ENCODE measurements around the gene AMOT.
"Not testable (repeated sequence)": the region's sequence is repeated elsewhere in the genome, so short reads cannot be mapped to it uniquely, and the experiment has no call there.

Gene AMOT, protein sequence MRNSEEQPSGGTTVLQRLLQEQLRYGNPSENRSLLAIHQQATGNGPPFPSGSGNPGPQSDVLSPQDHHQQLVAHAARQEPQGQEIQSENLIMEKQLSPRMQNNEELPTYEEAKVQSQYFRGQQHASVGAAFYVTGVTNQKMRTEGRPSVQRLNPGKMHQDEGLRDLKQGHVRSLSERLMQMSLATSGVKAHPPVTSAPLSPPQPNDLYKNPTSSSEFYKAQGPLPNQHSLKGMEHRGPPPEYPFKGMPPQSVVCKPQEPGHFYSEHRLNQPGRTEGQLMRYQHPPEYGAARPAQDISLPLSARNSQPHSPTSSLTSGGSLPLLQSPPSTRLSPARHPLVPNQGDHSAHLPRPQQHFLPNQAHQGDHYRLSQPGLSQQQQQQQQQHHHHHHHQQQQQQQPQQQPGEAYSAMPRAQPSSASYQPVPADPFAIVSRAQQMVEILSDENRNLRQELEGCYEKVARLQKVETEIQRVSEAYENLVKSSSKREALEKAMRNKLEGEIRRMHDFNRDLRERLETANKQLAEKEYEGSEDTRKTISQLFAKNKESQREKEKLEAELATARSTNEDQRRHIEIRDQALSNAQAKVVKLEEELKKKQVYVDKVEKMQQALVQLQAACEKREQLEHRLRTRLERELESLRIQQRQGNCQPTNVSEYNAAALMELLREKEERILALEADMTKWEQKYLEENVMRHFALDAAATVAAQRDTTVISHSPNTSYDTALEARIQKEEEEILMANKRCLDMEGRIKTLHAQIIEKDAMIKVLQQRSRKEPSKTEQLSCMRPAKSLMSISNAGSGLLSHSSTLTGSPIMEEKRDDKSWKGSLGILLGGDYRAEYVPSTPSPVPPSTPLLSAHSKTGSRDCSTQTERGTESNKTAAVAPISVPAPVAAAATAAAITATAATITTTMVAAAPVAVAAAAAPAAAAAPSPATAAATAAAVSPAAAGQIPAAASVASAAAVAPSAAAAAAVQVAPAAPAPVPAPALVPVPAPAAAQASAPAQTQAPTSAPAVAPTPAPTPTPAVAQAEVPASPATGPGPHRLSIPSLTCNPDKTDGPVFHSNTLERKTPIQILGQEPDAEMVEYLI

DNA sequence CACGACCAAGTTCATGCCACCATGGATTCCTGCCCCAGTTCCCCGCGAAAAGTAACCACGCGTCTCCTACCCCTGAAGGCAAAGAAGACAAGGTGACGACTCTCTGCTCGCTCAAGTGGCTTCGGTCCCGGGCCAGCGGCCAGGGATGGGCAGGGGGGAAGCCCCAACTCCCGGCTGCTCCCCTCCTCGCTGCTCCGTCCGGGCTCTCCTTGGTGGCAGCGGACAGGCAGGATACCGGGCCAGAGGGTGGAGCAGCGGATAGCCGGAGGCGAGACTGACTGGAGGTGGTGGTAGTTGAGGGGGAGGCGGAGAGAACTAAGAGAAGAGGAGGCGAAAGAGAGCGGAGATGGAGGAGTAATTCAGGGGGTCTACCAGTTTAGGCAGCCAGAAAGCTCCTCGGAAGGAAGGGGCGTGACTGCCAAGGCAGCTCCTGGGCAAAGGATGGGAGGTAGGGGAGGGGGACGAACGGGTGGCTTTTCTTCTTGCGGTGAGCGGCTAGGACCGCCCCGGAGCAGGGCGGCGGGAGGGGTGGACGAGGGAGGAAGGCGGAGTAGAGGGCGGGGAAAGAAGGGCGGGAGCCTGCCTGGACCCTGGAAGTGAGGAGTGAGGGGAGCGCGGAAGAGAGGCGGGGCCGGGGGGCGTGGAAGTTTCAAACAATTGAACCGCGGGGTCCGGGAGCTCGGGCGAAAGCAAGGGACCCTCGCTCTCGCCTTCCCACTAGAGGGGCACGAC, at the start of gene AMOT:
Gene AMOT (minus strand): TSS at position 450 of the 732 bp plus-strand sequence. CDS start 17,705 bp downstream, outside the sequence.
- peak; percentile 46 to 73 (median 53) for DNase-seq

DNA sequence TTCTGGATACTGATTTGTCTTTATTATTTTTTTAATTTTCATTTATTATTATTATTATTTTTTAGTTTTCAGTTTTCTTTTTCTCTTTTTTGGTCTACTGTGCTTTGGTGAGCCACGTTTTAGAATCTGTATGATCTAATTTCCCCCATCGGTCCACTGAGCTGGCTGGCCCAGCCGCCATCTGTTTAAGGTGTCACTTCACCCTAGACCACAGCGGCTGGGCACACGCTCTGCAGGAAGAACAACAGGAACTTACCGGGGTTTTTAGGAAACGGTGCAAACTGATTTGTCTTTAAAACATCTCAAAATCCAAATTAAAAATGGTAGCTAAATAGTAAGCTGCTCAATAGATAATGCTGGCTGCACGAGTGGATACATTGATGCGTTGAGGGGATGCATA, 48.8 kb upstream of the AMOT start:
- DNase-seq: no peak

DNA sequence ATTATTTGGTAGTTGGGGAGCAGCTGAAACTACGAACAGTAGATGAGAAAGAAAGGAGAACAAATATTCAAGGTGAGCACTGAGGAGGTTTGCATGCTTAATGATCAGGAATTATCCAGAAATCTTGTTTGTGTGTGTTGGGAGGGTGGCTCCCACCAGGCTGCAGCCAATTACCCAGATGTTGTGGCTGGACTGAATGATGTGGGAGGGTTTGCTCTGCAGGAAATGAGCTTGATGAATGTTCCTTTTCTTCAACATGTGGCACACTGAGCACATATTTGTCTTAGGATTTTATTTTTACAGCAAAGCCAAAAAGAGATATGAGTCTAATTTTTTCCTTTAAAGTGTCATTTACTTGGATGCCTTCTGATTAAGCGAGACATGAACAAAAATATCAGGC, 48.3 kb upstream of the AMOT start:
- no peak for DNase-seq

DNA sequence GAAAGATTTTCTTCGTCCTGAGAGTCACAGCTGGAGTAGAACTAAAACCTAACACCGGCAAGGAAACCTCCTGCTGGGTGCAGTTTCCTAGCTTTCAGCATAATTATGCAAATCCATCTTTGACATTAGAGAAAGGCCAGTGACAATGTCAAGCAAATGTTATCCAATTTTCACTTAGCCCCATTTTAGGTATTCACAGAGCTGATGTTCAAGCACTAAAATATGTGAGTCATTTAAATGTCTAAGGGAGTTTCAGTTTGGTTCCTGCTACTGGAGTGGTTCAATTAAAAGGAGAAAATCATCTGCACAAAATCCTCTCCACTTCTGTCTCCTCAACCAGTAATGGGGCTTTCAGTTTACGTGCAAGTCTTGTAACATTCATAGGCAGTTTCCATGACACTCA, 37.1 kb upstream of the AMOT start:
- DNase-seq: no peak

DNA sequence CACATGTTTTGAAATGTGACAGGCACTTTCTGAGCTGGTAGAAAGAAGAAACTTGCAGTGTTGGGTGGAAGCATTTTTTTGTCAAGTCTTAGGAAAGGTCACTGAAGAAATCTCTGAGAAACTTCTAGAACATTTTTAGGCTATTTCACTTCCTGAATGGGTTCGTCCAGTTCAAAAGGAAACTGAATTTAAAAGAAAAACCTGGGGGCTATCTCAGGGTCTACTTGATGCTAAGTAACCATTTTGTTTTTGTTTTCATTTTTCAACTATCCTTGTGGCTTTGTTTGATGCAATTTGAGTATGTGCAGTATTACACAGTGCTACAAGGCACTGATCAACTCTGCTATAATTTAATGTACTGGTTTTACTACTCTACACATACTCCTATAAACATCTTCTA, 34.0 kb upstream of the AMOT start:
- no peak for DNase-seq

DNA sequence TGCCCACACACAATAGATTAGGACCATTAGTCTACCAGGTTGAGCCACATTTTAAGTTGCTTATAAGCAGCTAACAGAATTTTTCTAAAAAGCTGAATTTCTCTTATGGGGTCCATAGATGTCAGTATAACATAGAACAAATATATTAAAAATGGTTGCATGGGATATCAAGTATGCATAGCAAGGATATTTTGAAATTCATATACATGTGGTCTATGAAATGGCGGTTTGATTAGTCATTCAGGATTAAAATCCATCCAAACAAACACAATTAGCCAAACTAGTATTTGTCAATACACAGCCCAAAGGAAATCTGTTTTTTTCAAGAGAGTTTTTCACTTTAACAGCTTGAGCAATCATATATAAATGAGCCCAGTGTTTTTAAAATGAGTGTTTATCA, 33.5 kb upstream of the AMOT start:
- no peak for DNase-seq

DNA sequence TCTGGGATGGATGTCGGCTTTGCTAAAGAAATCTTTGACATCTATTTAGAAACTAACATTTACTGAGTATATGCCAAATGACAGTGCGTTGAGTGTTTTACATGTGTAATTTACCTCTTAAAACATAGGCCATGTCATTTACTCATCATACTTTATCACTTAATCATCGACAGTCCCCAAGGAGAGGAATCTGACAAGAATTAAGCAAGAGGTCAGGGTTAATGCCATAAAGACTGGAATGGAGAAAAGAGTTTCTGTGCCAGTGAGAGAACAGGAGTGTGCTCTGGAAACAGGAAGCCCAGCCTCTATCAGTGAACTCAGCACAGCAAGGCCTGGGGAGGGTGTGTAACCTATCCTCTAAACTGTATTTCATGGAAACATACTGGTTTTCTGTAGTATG, 28.0 kb upstream of the AMOT start:
- DNase-seq: no peak

DNA sequence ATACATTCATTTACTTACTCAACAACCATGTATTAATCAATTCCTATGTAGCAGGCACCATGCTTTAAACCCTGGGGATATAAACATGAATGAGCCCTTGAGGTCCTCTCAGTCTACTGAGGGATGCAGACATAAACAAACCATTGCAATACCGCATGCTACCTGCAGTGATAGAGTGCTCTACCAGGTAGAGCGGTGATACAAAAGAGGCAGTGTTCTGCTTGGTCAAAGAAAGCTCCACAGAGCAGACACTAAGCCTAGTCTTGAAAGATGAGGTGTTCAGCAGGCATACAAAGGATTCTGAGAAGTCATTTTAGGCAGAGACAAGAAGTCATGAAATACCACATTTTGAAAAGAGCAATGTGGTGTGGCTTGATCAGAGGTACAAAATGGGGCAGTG, 26.9 kb upstream of the AMOT start:
- DNase-seq: no peak

DNA sequence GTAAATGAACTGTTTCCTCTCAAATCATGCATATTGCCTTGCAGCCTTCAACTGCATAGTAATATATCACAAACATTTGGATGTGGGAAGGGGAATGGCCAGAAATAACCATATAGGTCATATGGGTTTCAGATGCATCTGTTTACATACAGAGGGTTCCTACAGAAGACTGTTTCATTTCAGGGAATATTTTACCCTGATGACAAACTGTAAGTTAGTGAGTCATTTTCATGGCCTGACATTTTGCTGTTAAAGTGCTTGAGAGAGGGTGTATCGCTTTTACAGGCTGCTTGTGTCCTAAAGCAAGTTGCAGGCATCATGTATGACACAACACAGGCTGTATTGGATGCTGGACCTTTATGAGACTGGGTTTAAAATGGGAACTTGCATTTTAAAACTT, 25.5 kb upstream of the AMOT start:
- DNase-seq: peak in 1 of 3 donors; percentile 8

DNA sequence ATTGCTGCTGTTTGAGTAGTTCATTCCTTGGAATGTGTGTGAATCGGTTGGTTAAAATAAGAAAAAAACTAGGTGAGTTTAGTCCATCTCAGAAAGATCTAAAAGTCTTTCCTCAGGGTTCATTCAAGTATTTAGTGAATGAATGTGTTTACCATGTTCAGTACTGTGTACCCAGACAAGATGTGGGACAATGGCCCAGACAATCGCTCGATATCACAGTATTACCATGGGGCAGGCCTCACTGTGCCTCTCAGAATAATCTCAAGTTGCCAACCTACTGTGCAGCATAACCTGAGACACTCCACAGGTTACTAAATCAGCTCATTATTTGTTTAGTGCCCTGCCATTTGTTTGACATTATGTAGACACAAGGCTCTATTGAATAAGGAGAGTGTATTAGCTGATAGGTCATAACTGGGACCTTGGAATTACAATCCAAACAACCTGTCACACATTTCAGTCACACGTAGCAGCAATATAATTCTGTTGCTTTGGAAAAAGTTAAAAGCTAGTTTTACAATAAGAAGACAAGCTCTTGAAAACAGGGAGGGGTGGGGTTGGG, 24.9 kb upstream of the AMOT start:
- no peak for DNase-seq

DNA sequence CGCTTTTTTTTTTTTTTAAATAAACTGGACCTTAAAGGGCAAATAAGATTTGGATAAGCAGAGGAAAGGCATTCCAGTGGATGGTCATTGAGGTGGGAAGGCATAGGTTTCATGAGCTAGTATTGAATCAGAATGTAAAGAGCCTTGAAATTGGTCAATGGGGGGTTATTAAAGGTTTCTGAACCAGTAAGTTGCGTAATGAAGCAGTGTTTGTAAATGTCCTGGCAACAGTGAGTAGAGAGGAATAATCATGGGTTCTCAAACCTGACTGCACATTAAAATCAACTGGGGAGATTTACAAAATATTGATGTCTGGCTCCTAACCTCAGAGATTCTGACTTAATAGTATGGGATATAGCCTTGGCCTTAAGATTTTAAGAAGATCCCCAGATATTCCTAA, 23.2 kb upstream of the AMOT start:
- no peak for DNase-seq

DNA sequence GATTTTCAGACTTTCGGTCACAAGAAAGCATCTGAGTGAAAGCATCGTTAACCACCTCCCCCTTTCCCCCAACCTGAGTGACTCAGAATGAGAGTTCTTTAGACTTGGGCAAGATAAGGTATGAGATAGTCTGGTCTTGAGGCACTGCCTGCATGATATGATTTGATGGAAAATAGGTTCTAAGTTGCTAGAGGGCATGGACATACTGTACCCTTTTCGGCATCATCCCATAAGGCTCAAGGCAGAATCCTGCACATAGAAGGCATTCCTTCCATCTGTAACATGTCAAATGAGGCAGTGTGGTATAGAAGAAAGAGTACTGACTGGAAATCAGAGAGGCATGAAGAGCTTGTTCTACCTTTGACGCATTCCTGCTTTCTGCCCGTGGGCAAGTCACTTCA, 16.8 kb upstream of the AMOT start:
- DNase-seq: no peak

DNA sequence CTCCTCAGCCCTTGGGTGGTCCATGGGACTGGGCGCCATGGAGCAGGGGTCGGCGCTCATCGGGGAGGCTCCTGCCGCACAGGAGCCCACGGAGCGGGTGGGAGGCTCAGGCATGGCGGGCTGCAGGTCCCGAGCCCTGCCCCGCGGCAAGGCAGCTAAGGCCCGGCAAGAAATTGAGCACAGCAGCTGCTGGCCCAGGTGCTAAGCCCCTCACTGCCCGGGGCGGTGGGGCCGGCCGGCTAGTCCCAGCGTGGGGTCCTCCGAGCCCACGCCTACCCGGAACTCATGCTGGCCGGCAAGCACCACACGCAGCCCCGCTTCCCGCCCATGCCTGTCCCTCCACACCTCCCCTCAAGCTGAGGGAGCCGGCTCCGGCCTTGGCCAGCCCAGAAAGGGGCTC, 14.3 kb upstream of the AMOT start:
- DNase-seq: not testable (repeated sequence)

DNA sequence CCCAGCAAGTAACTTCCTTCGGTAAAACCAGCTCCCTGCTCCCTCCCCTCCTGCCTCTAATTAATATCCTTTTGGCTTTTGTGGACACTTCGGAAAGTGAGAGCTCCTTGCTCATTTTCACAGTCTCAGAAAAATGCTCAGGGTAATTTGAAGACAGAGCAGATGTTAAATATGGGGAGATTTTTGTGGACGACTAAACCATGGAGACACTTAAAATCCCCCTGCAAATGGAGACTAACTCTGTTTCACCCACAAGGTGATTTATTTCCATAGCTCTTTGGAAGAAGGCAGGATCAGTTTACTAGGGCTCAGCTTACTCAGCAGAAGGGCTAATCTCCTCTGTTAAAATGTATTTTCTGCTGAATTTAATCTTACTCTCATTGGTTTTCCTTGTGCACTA, 12.2 kb upstream of the AMOT start:
- DNase-seq: no peak

DNA sequence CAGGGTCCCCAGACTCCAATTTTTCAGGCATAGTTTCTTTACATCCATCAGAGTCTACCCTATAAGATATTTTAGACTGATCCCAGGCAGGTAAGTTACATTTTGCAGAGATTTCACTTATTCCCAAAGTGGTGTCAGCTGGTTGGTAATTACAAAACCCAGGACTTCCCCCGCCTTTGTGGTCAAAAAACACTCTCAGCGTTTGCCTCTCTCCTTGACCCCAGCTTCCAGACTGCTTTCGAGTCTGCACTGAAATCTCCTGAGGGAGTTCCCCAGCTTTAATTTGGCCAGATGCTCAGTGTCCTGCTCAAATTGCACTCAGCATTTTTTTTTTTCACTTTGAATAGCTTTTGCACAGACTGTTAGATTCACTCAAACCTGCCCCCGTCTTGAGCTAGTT, 11.2 kb upstream of the AMOT start:
- DNase-seq: peak; percentile 48 to 60 (median 56)

DNA sequence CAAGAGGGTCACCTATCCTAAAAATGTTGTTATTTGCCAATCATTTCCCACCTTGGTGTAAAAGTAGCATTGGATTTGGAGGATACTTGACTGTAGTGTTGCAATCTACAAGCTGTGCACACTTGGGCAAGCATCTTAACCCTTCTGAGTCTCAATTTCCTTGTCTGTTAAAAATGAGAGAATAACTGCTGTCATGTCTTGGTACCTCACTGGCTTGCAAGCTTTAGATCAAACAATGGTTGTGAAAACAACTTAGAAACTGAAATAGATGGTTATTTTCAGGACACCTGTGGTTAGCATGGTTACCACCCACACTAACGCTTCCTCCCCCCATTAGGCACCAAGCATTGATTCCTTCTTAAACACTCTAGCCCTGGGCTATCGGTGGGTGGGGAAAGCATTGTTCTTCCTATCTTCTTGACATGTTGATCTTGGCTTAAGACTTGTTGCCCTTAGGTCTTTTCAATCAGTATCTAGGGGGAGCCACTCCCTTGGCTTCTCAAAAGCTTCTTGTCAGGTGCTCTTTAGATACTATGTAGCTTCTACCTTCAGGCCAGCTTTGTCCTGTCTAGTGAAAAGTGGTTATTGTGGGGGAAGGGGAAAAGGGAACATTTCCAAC, 10.6 kb upstream of the AMOT start:
- DNase-seq: no peak

DNA sequence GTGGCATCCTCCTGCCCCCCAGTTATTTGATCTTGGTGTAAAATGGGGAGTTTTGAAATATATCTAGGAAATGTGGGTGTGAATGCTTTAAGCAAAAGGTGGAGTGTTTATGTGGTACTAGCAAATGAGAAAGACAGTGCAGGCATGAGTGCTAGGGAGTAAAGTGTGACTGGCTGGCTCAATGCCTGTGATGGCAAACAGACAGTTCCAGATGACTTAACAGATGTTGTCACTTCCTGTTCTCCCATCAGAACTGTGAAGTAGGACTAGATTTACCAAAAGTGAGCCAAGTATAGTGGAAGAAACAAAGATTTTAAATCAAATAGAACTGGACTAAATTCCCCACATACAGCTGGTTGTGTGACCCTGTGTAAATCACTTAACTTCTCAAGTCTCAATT, 8.4 kb upstream of the AMOT start:
- peak in 2 of 3 donors; percentile 20 to 29 for DNase-seq

DNA sequence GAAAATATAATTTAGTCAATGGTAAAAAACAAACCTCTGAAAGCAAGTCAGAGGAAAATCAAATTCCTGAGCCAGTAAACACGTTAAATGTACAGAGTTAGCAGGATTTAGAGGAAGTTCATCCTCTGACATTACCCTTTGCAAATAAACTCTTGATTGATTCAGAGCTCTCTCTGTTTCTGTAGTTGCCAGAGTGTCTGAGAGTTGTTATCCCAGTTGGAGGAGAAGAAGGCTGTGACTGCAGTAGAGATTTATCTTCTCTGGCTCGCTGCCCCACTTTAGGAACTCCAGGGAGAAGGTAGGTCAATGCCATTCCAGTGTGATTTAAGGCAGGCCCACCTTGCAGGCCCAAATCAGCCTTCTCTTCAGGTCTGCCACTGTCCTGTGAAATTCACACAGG, 6.2 kb upstream of the AMOT start:
- no peak for DNase-seq

DNA sequence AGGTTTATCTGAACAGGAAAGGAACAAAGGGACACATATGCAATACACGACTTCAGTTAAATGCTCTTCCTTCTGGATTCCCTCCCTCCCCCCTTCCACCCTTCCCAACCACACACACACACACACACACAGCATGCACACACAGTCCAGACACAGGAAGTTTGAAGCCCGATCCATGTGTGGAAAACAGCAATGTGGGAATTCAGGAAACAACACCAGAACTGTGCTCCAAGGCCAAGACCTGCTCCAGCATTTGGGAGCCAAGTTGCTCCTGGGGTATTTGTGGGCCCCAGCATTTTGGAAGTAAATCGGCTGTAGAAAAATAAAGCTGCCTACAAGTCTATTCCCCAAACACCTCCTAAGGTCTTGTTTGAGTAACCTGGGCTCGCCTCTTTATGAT, 5.6 kb upstream of the AMOT start:
- DNase-seq: no peak

DNA sequence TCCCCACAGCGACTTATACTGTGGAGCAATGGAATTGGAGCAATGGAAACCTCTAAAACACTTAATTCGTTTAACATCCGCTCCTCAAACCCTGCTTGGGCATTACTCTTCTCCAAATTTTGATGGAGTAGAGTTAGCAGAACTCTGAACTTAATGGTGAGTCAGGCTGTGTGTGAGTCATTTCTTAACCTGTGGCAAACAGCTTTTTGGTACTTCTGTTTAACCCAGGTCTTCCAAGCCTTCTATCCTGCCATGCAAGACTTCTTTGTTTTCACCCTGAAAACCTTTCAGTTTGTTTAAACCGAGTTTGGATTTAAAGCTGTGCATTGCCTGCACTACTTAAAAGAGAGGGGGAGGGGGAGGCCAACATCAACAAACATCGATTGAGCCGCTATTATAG, 3.6 kb upstream of the AMOT start:
- DNase-seq: no peak

DNA sequence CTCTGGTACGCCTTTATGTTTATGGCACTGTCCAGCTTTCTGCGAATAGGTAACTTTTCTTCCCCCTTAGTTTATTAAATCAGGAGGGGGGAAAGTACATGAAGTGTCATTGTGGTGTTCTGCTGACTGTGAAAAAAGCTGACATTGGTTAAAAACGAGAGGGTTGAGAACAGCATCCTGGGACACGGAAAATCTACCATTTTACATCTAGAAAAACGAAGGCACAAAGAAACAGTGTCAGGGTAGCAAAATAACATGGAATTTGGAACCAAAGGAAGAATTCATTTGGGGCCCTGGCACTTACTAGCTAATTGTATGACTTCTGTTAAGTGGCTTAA, 1.2 kb upstream of the AMOT start:
- peak in 1 of 3 donors; percentile 12 for DNase-seq

DNA sequence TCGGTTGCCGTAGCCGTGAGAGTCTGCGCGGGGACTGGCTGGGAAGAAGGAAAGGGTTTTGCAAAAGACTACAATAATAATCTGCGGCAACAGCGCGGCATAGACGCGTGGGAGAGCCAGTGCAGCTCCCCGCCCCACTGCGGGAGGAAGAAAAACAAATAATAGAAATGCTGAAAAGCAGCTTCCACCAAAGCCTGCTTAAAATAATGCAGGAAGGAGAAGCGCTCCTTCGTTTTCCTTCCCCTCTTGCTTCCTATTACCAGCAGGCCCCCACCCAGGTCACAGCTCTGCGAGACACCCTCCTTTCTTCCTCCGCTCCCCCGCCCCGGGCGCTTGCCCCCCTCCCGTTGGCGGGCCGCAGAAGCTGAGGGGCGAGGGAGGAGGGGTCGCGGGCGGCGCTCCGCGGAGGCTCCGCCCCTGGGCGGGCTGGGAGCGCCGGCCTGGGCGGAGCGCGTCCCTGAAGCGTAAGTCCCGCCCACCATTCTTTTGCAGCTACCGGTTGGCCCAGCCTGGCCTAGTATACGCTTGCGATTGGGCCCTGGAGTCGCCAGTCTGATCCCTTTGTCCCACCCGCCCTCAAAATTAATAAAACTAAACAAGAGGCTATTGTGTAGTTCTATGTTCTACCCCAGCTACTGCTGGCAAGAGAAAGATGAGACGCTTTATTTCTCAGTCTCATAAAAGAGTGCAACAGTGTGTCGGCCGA, 636 bp upstream of the AMOT start:
- peak; percentile 83 to 90 (median 87) for DNase-seq
